Measurements from ENCODE around the gene MYO7A. TPM values are rescaled to one million over a fixed set of nuclear protein-coding genes. Genes with fewer than 3 reads are reported as not detected.

Gene MYO7A
- total RNA-seq, 2 experiments from 2014 or later = 0.61 to 0.63 TPM

DNA sequence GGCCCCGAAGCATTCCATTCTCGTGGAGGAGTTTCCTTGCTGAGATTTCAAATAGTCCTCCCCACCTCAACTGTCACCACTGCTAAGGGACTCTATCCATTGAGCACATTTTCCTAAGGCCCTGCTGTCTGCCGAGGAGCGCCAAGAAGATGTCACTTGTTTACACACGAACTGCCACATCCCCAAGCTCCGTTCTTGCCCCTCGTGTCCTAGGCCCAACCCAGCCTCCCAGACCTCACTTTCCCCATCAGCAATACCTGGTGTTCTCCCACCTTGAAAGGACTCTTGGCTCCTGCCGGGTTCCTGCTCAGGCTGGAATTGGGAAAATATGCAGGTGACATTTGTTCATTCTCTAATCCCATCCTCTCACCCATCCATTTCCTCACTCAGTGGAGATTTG lies 4.0 kb upstream of the MYO7A start:
- TF ChIP-seq, protein P1, sequence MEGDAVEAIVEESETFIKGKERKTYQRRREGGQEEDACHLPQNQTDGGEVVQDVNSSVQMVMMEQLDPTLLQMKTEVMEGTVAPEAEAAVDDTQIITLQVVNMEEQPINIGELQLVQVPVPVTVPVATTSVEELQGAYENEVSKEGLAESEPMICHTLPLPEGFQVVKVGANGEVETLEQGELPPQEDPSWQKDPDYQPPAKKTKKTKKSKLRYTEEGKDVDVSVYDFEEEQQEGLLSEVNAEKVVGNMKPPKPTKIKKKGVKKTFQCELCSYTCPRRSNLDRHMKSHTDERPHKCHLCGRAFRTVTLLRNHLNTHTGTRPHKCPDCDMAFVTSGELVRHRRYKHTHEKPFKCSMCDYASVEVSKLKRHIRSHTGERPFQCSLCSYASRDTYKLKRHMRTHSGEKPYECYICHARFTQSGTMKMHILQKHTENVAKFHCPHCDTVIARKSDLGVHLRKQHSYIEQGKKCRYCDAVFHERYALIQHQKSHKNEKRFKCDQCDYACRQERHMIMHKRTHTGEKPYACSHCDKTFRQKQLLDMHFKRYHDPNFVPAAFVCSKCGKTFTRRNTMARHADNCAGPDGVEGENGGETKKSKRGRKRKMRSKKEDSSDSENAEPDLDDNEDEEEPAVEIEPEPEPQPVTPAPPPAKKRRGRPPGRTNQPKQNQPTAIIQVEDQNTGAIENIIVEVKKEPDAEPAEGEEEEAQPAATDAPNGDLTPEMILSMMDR (IDR thresholded peaks at IDR 0.05) = no peak
- ChIA-PET CTCF (no interaction called here), POLR2A (no interaction called here)
- DNase-seq (no peak), ATAC-seq (ENCODE audit: poor library complexity) (no peak)
- Mint-ChIP-seq H3K27me3 (no peaks in the 10 kb centered on the region), H3K9me3 (no peaks in the 10 kb centered on the region), H3K4me3 (no peak overlapping the region), H3K27ac (no peak overlapping the region), H3K4me1 (ENCODE audit: low read depth) (peaks cover 12% of the 10 kb centered on the region), H3K36me3 (ENCODE audit: low read depth) (no peaks in the 10 kb centered on the region)
- peaks cover 14% of the 10 kb centered on the region for H3K4me1 ChIP-seq (ENCODE audit: insufficient read depth, low read length)
- H3K36me3 ChIP-seq (ENCODE audit: insufficient read depth, low read length) = no peaks in the 10 kb centered on the region
- H3K4me3 ChIP-seq (ENCODE audit: low read length) = no peak overlapping the region
- H3K9me3 ChIP-seq (ENCODE audit: control insufficient read depth in 1 of 2, insufficient read depth in 1 of 2, low read length in 2 of 2) = no peaks in the 10 kb centered on the region
- H3K27ac ChIP-seq (ENCODE audit: low read depth in 1 of 2, low read length in 2 of 2) = no peak overlapping the region
- H3K27me3 ChIP-seq (ENCODE audit: control insufficient read depth in 1 of 2, insufficient read depth in 2 of 2, low read length in 2 of 2) = peaks cover 3 to 4% of the 10 kb centered on the region in 2 experiments
- intact Hi-C loops (cut with DNase I, micrococcal nuclease) = no loop called here

DNA sequence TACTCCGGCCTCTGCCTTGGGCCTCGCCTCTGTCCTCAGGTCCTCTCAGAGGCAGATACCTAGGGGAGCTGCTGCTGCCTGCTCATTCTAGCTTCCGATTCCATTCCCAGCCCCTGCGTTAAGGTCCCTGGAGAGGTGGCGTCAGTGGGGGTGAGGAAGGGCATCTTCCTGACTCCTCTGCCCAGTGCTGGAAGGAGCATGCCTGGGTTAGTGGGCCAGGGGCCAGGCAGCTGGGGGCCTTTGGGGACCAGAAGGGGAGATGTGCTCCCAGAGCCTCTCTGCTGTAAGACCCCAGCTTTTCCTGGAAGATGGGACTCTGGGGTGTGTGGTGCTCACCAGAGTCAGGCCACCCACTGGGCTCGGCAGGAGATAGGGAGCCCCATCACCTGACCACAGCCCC lies 3.6 kb upstream of the MYO7A start:
- Histone ChIP-seq H3K36me3 (ENCODE audit: insufficient read depth, low read length) (no peaks in the 10 kb centered on the region), H3K27me3 (ENCODE audit: control insufficient read depth in 1 of 2, insufficient read depth in 2 of 2, low read length in 2 of 2) (peaks cover 3 to 4% of the 10 kb centered on the region in 2 experiments), H3K27ac (ENCODE audit: low read depth in 1 of 2, low read length in 2 of 2) (no peak overlapping the region), H3K4me1 (ENCODE audit: insufficient read depth, low read length) (peaks cover 14% of the 10 kb centered on the region), H3K9me3 (ENCODE audit: control insufficient read depth in 1 of 2, insufficient read depth in 1 of 2, low read length in 2 of 2) (no peaks in the 10 kb centered on the region), H3K4me3 (ENCODE audit: low read length) (no peak overlapping the region)
- no peaks in the 10 kb centered on the region for H3K36me3 Mint-ChIP-seq (ENCODE audit: low read depth)
- TF ChIP-seq, protein P1 (IDR thresholded peaks at IDR 0.05) = no peak
- no peaks in the 10 kb centered on the region for H3K27me3 Mint-ChIP-seq
- no peak overlapping the region for H3K27ac Mint-ChIP-seq
- ChIA-PET POLR2A (no interaction called here), CTCF (no interaction called here)
- DNase-seq (no peak), ATAC-seq (ENCODE audit: poor library complexity) (no peak)
- no peak overlapping the region for H3K4me3 Mint-ChIP-seq
- intact Hi-C loops (cut with DNase I, micrococcal nuclease) = no loop called here
- peaks cover 12% of the 10 kb centered on the region for H3K4me1 Mint-ChIP-seq (ENCODE audit: low read depth)
- H3K9me3 Mint-ChIP-seq = no peaks in the 10 kb centered on the region

DNA sequence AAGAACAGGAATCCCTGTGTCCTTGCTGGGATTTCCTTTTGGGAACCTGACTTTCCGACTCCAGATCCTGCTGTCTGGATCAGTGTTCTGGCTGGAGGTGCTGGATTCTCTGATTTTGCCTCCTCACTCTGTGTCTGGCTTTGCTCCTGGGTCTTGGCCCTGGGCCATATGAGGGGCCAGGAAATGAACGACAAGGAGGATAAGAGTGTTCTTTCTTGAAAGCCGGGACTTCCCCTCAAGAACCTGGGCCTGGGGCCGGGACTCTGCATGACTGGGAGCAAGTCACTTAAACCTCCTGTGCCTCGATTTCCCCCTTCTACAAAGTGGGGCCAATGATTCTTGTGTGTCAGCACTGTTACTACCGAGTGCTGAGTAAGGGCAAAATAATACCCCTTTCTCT lies 2.9 kb upstream of the MYO7A start:
- no peak for DNase-seq
- H3K27me3 ChIP-seq (ENCODE audit: control insufficient read depth in 1 of 2, insufficient read depth in 2 of 2, low read length in 2 of 2) = peaks cover 3 to 4% of the 10 kb centered on the region in 2 experiments
- no peak overlapping the region for H3K4me3 Mint-ChIP-seq
- peaks cover 12% of the 10 kb centered on the region for H3K4me1 Mint-ChIP-seq (ENCODE audit: low read depth)
- ChIA-PET POLR2A (no interaction called here), CTCF (no interaction called here)
- no peaks in the 10 kb centered on the region for H3K27me3 Mint-ChIP-seq
- ATAC-seq (ENCODE audit: poor library complexity) = no peak
- no peak overlapping the region for H3K4me3 ChIP-seq (ENCODE audit: low read length)
- H3K36me3 ChIP-seq (ENCODE audit: insufficient read depth, low read length) = no peaks in the 10 kb centered on the region
- no peaks in the 10 kb centered on the region for H3K36me3 Mint-ChIP-seq (ENCODE audit: low read depth)
- TF ChIP-seq, protein P1 (IDR thresholded peaks at IDR 0.05) = no peak
- H3K27ac ChIP-seq (ENCODE audit: low read depth in 1 of 2, low read length in 2 of 2) = no peak overlapping the region
- H3K27ac Mint-ChIP-seq = no peak overlapping the region
- peaks cover 14% of the 10 kb centered on the region for H3K4me1 ChIP-seq (ENCODE audit: insufficient read depth, low read length)
- H3K9me3 Mint-ChIP-seq = no peaks in the 10 kb centered on the region
- intact Hi-C loops (cut with DNase I, micrococcal nuclease) = no loop called here
- no peaks in the 10 kb centered on the region for H3K9me3 ChIP-seq (ENCODE audit: control insufficient read depth in 1 of 2, insufficient read depth in 1 of 2, low read length in 2 of 2)

All from CD4-positive, alpha-beta T cell (primary cell).